HG02588 (cell line): Measurements from ENCODE around the gene HSPA12B.
"Not testable (repeated sequence)": the region's sequence is repeated elsewhere in the genome, so short reads cannot be mapped to it uniquely, and the experiment has no call there.

ENCODE experiments used
- ATAC-seq: cut with Tn5 transposase; IDR thresholded peaks from one replicate; pipeline ENCODE4 v1.9.1; 2021; ENCODE audit warnings: mild to moderate bottlenecking, moderate library complexity; ENCODE audit not compliant: unreplicated experiment

The HSPA12B gene

GRCh38 chr20:3784216-3784853, 51.9 kb downstream of the HSPA12B start:
- ATAC-seq: no peak

DNA sequence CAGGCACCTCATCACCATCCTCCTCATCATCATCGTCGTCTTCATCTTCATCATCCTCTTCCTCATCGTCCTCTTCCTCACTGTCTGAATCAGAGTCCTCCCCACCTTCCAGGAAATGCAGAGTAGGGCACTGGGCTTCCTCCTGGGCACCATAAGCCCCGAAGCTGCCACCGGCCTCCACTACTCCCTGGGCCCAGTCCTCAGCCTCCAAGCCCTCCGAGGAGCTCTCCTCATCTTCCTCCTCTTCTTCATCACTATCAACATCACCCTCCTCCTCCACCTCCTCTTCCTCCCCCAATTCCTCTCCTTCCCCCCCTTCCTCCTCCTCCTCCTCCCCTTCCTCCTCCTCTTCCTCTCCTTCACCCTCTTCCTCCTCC, 52.4 kb downstream of the HSPA12B start:
- ATAC-seq: no peak

GRCh38 chr20:3785240-3786125, 53.0 kb downstream of the HSPA12B start:
- no peak for ATAC-seq

DNA sequence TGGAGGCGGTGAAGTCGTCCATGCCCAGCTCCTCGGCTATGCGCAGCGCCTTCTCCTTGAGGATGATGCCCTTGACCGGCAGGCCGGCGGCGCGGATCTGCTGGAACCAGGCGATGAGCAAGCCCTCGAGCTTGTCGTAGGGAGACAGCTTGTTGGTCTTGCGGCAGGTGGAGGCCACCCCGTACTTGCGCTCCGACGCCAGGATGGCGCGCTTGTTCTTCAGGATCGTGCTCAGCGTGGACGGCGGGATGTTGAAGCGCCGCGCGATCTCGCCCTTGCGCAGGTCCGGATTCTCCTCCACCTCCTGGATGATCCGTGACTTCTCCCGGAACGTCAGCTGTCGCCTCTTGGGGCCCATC, 53.6 kb downstream of the HSPA12B start:
- ATAC-seq: peak; percentile 25

DNA sequence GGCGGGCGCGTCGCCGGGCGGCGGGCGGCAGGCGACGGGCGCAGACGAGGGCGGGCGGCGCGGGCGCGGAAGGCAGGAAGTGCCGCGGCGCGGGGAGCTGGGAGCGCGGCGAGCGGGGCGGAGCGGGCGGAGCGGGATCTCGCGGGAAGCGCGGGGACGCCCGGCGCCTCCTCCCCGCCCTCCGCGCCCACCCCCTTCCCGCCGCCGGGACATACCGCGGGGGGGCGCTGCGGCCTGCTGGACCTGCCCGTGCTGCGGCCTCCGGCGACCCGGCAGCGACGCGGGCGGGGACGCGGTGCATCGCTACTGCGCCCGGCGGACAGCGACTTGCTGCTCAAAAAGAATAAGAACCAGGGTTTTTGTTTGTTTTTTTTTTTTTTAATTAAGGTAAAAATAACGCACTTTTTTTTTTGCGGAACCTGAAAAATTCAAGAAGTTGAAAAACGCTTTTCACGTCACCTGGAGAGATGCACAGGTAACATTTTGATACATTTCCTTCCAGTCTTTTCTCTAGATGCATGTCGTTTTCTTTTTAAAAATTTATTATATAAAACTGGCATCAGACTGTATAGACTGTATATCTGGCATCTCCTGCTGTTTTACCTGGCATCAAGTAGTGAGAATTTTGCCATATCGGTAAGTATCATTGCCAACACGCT, 54.3 kb downstream of the HSPA12B start, which contains the start of gene CENPB:
TSS of gene CENPB (minus strand) at position 76 of the 659 bp plus-strand sequence. CDS start 257 bp downstream, outside the sequence.
- peak; percentile 85 for ATAC-seq

- no peak for ATAC-seq
These were observed 55.0 kb downstream of the HSPA12B start for GRCh38 chr20:3787324-3788014.

GRCh38 chr20:3788685-3789155, 56.2 kb downstream of the HSPA12B start:
- ATAC-seq: no peak

GRCh38 chr20:3789201-3789600, 56.7 kb downstream of the HSPA12B start:
- ATAC-seq: not testable (repeated sequence)

DNA sequence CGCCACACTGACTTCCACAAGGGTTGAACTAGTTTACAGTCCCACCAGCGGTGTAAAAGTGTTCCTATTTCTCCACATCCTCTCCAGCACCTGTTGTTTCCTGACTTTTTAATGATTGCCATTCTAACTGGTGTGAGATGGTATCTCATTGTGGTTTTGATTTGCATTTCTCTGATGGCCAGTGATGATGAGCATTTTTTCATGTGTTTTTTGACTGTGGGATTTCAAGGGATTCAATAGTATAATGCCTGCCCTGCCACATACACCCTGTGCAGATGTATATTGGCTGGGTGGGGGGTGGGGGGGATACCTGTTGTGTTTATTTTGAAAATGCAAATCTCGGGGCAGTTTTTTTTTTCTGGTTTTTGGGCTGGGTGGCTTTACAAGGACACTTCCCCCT, 61.7 kb downstream of the HSPA12B start:
- not testable (repeated sequence) for ATAC-seq

DNA sequence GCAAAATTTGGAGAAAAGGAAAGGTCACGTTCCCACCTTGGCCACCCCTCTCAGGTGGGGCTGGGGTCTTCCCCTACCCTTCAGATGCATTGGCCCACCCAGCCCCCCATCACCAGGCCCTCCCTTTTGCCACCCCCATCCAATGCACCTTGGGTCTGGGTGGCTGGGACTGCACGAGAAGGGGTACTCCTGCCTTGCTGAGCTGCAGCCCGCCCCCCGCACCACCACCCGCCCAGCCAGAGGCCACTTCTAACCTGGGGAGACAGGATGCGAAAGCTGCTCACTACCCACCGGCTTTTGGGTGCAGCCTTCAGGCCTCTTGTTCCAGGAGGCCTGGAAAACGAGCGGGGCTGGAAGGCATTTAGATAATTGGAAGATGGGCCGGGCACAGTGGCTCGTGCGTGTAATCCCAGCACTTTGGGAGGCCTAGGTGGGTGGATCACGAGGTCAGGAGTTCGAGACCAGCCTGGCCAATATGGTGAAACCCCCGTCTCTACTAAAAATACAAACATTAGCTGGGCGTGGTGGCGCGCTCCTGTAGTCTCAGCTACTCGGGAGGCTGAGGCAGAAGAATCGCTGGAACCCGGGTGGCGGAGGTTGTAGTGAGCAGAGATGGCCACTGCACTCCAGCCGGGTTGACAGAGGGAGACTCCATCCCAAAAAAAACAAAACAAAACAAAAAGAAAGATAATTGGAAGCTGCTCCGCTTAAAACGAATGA, 62.4 kb downstream of the HSPA12B start:
- ATAC-seq: no peak

DNA sequence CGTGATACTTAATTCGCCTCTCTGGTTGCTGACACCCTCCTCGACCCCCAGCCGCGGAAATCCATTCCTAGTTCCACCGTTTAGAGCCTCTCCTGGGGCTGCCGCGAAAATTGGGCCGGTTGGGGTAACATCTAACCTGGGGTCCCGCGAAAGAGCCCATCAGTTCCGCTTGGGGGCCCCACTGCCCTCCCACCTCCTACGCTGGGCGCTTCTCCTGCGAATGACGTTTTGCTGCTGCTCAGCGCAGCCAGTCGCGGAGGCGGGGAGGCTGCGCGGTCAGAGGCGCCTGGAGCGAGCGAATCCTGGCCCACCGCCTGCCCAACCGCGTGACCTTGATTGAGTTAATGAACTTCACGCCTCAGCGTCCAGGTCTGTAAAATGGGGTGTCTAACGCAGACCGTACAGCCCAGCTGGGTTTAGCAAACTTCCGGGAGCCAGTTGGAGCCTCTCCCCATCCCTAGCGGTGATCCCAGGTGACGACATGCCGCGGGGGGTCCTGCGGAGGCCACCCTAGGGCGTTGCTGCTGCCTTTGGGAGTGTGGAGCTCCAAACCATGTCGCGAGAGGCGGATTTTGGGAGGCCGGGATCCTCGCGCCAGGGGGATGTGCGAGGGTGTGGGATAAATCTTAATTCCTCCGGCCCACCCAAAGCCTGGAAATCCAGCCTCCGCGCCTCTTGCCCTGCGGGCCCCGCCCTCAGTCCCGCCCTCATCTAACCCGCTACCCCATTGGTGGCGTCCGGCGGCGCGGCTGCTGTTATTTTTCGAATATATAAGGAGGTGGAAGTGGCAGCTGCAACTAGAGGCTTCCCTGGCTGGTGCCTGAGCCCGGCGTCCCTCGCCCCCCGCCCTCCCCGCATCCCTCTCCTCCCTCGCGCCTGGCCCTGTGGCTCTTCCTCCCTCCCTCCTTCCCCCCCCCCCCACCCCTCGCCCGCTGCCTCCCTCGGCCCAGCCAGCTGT, 63.3 kb downstream of the HSPA12B start, which contains the start of gene CDC25B:
TSS of gene CDC25B (plus strand) at position 800 of the 958 bp plus-strand sequence. CDS start 222 bp downstream, outside the sequence.
- ATAC-seq: peak; percentile 64

GRCh38 chr20:3796477-3797225, 64.2 kb downstream of the HSPA12B start:
- ATAC-seq: peak; percentile 3

GRCh38 chr20:3797226-3797545, 64.7 kb downstream of the HSPA12B start:
- no peak for ATAC-seq

- ATAC-seq: no peak
These were observed 65.3 kb downstream of the HSPA12B start for GRCh38 chr20:3797592-3798372.

- no peak for ATAC-seq
These were observed 65.9 kb downstream of the HSPA12B start for GRCh38 chr20:3798373-3798768.

DNA sequence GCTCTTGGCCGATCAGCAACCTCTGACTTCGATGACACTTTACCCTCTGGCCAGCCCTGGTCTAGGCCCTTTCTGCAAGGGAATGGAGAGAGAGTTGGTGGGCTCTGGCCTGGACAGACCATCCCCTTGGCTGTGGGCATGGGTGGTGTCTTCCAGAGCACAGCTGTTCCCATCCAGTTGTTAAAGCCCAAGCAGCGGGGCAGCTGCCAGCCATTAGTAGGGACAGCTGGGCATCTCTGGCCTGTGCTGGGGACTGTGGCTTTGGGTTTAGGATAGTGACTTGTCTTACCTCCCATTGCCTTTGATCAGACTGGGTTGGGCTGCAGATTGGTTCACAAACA, 66.4 kb downstream of the HSPA12B start:
- no peak for ATAC-seq

DNA sequence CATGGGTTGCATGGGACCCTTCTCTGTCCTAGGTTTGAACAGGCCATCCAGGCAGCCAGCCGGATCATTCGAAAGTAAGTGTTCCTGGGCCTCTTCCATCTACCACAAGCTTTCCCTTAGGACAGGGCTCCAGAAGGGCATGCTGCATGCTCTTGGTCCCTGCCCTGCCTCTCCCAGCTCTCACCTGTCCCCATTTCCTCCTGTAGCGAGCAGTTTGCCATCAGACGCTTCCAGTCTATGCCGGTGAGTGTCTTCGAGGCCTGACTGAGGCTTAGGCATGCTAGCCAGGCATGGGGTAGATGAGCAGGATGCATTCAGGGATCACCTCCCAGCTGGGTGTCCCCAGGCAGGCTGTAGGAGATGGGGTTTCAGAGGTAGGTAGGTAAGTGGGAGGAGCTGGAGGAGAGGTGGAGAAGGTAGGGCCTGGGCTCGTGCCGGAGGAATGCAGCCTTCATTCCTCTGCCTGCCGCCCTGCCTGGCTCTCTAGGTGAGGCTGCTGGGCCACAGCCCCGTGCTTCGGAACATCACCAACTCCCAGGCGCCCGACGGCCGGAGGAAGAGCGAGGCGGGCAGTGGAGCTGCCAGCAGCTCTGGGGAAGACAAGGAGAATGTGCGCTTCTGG, 67.9 kb downstream of the HSPA12B start:
- no peak for ATAC-seq
